ENCODE data around the gene HAAO. TPM values are rescaled to one million over a fixed set of nuclear protein-coding genes. Genes with fewer than 3 reads are reported as not detected.

Gene HAAO
- total RNA-seq, 1 experiment from 2014 or later = 0.74 TPM

- ChIA-PET CTCF (no interaction called here), POLR2A (no interaction called here)
- no peaks in the 10 kb centered on the region for H3K4me1 ChIP-seq (ENCODE audit: control insufficient read depth, insufficient read depth, low read length)
- no peak for ATAC-seq
- no peaks in the 10 kb centered on the region for H3K27me3 ChIP-seq (ENCODE audit: control insufficient read depth, insufficient read depth, low read length)
- H3K9me3 ChIP-seq (ENCODE audit: control insufficient read depth, insufficient read depth, low read depth, low read length) = peaks cover 3% of the 10 kb centered on the region; the same call in 1 of the 2 replicates
- intact Hi-C loops (cut with micrococcal nuclease; ENCODE audit: unreplicated experiment) = no loop called here
- no peak for TF ChIP-seq POLR2AphosphoS5 (IDR thresholded peaks at IDR 0.05; ENCODE audit: low read depth, low read length)
- TF ChIP-seq, protein P1, sequence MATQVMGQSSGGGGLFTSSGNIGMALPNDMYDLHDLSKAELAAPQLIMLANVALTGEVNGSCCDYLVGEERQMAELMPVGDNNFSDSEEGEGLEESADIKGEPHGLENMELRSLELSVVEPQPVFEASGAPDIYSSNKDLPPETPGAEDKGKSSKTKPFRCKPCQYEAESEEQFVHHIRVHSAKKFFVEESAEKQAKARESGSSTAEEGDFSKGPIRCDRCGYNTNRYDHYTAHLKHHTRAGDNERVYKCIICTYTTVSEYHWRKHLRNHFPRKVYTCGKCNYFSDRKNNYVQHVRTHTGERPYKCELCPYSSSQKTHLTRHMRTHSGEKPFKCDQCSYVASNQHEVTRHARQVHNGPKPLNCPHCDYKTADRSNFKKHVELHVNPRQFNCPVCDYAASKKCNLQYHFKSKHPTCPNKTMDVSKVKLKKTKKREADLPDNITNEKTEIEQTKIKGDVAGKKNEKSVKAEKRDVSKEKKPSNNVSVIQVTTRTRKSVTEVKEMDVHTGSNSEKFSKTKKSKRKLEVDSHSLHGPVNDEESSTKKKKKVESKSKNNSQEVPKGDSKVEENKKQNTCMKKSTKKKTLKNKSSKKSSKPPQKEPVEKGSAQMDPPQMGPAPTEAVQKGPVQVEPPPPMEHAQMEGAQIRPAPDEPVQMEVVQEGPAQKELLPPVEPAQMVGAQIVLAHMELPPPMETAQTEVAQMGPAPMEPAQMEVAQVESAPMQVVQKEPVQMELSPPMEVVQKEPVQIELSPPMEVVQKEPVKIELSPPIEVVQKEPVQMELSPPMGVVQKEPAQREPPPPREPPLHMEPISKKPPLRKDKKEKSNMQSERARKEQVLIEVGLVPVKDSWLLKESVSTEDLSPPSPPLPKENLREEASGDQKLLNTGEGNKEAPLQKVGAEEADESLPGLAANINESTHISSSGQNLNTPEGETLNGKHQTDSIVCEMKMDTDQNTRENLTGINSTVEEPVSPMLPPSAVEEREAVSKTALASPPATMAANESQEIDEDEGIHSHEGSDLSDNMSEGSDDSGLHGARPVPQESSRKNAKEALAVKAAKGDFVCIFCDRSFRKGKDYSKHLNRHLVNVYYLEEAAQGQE (IDR thresholded peaks at IDR 0.05; ENCODE audit: insufficient read depth in 1 of 2, low read depth in 2 of 2, low read length in 1 of 2) = no peak
- TF ChIP-seq CTCF (IDR thresholded peaks at IDR 0.05) = no peak
- TF ChIP-seq SIN3A (IDR thresholded peaks at IDR 0.05; ENCODE audit: borderline replicate concordance, insufficient read depth, low read depth, low read length) = no peak
- no peak for TF ChIP-seq TCF7L2 (IDR thresholded peaks at IDR 0.05; ENCODE audit: low read depth, low read length)
- DNase-seq (ENCODE audit: low read depth, low spot score) = no peak
- no peak overlapping the region for H3K27ac ChIP-seq (ENCODE audit: low read length)
- in situ Hi-C loops (cut with HindIII; ENCODE audit: low pct_unique_long_range_greater_than_20kb, low sequenced_read_pairs) = no loop called here
- H3K36me3 ChIP-seq (ENCODE audit: control insufficient read depth, insufficient read depth, low read length) = no peaks in the 10 kb centered on the region
- BruUV-seq (replicated peaks) = no TSS peak
- H3K4me3 ChIP-seq (ENCODE audit: low read depth in 2 of 2, low read length in 2 of 2) = no peak overlapping the region
These were observed 14.2 kb downstream of the HAAO start for GRCh38 chr2:42777883-42778805.

- no peaks in the 10 kb centered on the region for H3K36me3 ChIP-seq (ENCODE audit: control insufficient read depth, insufficient read depth, low read length)
- peaks cover 3% of the 10 kb centered on the region; the same call in 1 of the 2 replicates for H3K9me3 ChIP-seq (ENCODE audit: control insufficient read depth, insufficient read depth, low read depth, low read length)
- intact Hi-C loops (cut with micrococcal nuclease; ENCODE audit: unreplicated experiment) = no loop called here
- no peak overlapping the region for H3K4me3 ChIP-seq (ENCODE audit: low read depth in 2 of 2, low read length in 2 of 2)
- no peak for DNase-seq (ENCODE audit: low read depth, low spot score)
- no peaks in the 10 kb centered on the region for H3K4me1 ChIP-seq (ENCODE audit: control insufficient read depth, insufficient read depth, low read length)
- in situ Hi-C loops (cut with HindIII; ENCODE audit: low pct_unique_long_range_greater_than_20kb, low sequenced_read_pairs) = no loop called here
- H3K27ac ChIP-seq (ENCODE audit: low read length) = no peak overlapping the region
- ChIA-PET CTCF (interaction anchor here (0.6 to 0.8 kb wide), 4 partner anchors 10 to 88 kb away, joined by 3 to 10 read pairs (median 5); partner anchors contain the start of gene OXER1), POLR2A (interaction anchor here (0.6 kb wide), 1 partner anchor 11 kb away, joined by 3 read pairs; no protein-coding TSS in a partner anchor)
- no peaks in the 10 kb centered on the region for H3K27me3 ChIP-seq (ENCODE audit: control insufficient read depth, insufficient read depth, low read length)
- no TSS peak for BruUV-seq (replicated peaks)
- ATAC-seq = no peak
- TF ChIP-seq CTCF (IDR thresholded peaks at IDR 0.05) (no peak), TCF7L2 (IDR thresholded peaks at IDR 0.05; ENCODE audit: low read depth, low read length) (no peak), SIN3A (IDR thresholded peaks at IDR 0.05; ENCODE audit: borderline replicate concordance, insufficient read depth, low read depth, low read length) (no peak)
These were observed 16.6 kb downstream of the HAAO start for GRCh38 chr2:42775810-42776209.
